HG03575 (cell line): ENCODE results near the gene JCHAIN.
"Not testable (repeated sequence)": the region's sequence is repeated elsewhere in the genome, so short reads cannot be mapped to it uniquely, and the experiment has no call there.

Experiments used
- ATAC-seq: cut with Tn5 transposase; IDR thresholded peaks from one replicate; pipeline ENCODE4 v1.9.1; 2021; ENCODE audit not compliant: unreplicated experiment, insufficient number of reproducible peaks, low FRiP score; ENCODE audit errors: extremely low read depth

Gene JCHAIN

GRCh38 chr4:70666369-70666768 lies at the start of gene JCHAIN:
JCHAIN (minus strand) TSS chr4:70666508; CDS start chr4:70666490, 18 bp downstream.
- no peak for ATAC-seq

DNA sequence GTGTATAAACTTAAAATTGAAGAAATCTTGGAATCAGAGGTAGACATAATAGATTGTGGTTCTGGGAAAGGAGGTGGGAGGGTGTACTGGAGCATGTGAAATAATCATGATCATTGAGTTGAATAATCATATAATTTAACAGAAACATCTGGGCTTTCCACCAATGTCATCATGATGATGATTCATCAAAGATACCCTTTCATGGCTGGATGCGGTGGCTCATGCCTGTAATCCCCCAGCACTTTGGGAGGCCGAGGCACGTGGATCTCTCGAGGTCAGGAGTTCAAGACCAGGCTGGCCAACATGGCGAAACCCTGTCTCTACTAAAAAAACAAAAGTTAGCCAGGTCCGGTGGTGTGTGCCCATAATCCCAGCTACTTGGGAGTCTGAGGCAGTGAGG lies 48.8 kb upstream of the JCHAIN start:
- no peak for ATAC-seq

DNA sequence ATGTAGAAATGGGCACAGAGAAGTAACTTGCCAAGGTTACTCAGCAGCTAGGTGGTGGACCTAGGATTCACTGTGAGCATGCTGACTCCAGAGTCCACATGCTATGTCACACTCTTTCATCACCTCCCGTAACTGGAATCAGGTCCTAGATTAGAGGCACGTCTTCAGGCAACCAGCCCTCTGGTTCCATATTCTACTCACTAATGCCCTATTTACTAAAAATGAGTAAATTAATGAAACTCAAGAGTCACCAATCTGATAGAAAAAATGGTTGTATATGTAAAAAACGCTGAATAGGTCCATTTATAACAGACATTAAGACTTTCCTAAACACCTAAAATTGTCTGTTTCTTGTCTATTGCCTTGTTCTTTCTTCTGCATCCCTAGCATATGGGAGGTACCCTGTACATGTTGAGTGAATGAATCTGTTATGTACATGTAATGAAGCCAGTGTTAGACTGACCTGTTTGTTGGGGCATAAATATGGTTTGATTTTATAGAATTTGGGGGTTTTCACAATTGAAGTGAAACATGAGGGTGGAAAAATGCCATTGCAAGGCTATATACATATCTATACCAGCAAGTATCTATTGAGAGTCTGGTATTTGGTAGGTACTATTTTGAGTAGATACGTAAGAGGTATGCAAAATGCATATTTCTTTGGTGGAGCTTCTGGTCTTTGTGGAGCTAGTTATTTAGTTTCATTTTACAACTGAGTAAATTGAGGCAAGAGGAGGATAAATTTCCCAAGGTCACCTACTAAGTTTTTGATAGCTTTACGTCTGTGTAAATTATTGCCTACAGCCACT lies 48.0 kb upstream of the JCHAIN start:
- peak; percentile 41 for ATAC-seq

GRCh38 chr4:70713453-70714078 lies 47.3 kb upstream of the JCHAIN start:
- no peak for ATAC-seq

GRCh38 chr4:70712604-70713452 lies 46.5 kb upstream of the JCHAIN start:
- no peak for ATAC-seq

DNA sequence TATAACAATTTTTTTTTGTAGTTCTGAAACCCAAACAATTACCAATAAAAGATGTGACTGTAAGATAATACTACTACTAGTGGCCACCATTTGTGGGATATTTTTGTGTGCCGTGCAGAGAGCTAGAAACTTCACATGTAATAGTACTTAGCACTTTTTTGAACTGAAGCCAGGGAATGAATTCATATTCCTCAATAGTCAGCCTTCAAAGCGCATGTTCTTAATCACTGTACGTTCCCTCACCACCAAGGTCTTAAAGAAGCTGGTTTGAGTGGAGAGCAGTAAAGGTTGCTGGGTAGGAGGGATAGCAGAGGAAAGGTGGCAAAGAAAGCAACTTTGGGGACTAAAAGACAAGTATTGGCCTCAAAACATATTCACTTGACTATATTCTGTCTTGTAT lies 45.8 kb upstream of the JCHAIN start:
- ATAC-seq: no peak

DNA sequence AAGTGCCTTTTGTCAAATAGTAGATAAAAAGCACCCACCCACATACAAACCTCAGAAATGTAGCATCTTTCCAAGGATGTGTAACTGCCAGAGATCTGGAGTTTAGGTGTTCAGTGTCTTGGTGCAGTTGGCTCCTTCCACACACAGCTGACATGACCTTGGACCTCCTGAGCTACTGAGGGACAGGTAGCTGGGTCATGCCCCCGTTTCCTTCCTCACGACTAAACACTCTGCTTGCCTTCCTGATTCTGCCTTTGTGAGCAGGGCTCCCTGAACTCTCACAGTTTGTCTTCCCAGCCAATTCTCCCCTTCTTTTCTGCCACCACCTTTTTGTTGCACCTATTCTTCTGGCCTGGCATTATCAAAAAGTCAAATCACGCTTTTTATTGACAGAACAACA lies 45.3 kb upstream of the JCHAIN start:
- no peak for ATAC-seq

DNA sequence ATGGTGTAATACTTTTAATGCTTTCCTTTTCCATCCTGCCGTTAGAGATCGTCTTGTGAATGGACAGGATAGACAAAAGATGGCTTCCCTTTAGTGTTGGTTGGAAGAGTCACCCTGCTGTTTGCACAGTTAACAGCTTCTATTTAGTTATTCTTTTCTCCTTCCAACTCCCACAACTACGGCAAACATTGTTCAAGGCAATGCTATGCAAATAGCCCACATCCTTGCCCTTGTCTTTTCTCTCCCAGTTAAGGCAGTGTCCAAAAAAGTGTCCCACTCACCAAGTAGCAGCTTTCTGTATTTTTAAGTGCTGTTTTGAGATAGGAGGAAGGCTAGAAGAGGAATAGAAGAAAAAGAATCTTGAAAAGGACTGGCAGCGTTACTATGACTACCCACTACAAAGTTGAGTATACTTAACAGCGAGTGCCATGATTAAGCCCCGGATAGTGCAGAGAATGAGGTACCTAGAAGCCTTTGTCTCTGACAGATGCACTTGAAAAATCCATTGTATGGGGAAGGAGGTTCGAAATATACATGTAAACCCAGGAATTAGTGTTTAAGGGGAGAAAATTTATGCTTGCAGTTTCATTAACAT lies 43.4 kb upstream of the JCHAIN start:
- ATAC-seq: no peak

DNA sequence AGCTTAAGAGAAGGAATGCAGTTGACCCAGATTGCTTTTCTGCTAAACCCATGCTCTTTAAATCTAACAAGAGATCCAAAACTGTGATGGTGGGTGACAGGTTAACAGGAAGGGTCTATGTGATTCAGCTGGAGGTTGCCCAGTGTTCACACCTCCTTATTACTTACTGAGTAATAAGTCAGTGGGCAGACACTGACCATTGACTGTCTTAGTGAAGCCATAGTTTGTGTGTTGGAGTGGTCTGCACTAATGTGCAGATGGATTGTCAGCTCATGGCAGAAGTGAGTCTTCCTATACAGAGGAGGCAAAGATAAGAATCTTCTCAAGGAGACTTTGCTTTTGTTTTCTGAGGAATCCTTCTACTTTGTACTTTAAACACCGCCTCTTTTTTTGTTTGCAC lies 40.2 kb upstream of the JCHAIN start:
- no peak for ATAC-seq

GRCh38 chr4:70706044-70706461 lies 39.7 kb upstream of the JCHAIN start:
- no peak for ATAC-seq

- ATAC-seq: peak; percentile 29
Observed at GRCh38 chr4:70705183-70706043, 39.1 kb upstream of the JCHAIN start.

DNA sequence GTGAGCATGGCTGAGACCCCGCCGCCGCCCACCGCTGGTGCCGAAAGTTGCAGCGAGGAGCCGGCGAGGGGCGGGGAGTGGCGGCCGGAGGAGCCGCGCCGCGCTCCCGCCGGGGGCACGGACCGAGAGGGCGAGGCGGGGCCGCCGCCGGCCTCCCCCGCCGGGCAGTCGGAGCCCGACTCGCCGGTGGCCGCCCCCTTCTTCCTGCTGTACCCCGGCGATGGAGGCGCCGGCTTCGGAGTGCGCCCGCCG lies 38.5 kb upstream of the JCHAIN start:
- ATAC-seq: peak; percentile 14

GRCh38 chr4:70704215-70704930 lies 38.1 kb upstream of the JCHAIN start:
- peak; percentile 15 for ATAC-seq

DNA sequence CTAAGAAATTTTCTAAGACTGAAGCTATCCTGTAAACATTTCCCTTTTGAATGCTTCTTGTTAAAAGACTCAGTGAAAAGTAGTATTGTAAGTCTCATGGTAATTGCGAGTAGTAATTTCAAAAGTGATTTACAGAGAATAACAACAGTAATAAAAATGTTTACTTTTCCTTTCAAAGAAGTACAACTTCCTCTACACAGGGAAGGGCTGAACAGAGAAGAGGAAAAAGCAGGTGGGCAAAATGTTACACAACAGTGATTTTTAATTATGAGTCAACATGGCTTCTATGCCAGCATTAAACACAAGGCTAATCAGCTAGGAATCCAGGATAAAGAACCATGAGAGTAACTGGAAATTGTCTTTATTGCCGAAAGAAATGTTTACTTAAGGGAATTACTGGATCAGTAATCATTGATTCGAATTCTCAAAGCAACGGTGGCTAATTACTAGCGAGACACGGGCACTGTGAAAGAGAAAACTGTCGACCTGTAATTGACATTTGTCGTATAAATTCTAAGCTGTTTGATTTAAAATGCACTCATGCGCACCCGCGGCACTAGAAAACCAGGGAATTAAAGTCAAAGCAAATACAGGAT lies 37.4 kb upstream of the JCHAIN start:
- no peak for ATAC-seq

DNA sequence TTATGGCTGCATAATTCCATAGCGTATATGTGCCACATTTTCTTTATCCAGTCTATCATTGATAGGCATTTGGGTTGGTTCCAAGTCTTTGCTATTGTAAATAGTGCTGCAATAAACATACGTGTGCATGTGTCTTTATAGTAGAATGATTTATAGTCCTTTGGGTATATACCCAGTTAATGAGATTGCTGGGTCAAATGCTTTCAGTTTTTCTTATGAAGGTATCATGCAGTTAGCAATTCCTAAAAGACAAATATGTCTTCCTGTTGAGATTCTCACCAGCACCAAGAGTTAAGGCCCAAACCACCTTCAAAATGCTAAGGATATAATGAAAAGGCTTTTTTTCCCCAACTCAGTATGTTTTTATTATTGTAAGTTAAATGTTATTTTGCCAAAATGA lies 36.3 kb upstream of the JCHAIN start:
- not testable (repeated sequence) for ATAC-seq

DNA sequence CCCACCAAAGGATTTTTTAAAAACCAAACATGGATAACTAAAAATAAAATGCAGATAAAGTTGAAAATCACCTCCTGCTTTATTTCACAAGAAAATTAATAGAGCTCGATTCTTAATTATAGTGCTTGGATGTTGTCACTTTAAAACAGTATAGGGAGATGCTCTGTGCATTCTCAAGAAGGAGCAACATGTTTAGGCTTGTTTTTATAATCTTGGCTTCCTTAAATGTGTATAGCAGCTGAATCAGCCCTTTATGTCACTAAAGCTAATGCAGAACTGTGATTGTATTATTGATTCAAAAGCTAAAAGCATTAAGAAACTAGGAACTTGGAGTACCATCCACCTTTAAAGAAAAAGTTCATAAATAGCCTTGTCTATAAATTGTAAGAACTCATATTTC lies 35.0 kb upstream of the JCHAIN start:
- no peak for ATAC-seq

DNA sequence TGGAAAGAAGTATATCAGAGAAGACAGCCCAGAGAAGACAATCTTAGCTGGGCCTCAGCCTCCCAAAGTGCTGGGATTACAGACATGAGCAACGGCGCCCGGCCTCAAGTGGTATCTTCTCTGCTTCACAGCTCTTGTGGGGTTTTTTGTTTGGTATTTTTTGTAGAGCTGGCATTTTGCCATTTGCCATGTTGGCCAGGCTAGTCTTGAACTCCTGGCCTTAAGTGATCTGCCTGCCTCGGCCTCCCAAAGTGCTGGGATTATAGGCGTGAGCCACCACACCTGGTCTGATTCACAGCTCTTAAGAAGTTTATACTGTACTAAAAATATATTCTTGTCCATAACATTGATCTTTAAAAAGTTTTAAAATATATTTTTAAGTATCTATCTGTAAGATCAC lies 34.4 kb upstream of the JCHAIN start:
- ATAC-seq: no peak

DNA sequence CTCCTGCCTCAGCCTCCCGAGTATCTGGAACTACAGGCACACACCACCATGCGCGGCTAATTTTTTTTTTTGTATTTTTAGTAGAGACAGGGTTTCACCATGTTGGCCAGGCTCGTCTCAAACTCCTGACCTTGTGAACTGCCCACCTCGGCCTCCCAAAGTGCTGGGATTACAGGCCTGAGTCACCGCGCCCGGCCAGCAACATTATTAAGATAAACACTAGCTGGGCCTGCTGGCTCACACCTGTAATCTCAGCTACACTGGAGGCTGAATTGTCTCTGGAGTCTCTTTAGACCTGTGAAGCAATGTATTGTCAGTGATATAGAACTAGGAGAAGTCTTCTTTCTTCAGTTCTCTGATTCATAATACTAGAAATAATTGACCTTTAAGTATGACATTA lies 32.1 kb upstream of the JCHAIN start:
- ATAC-seq: not testable (repeated sequence)
